Measurements from ENCODE around the gene WDR41. TPM values are rescaled to one million over a fixed set of nuclear protein-coding genes. Genes with fewer than 3 reads are reported as not detected.

The WDR41 gene
- polyA plus RNA-seq, 1 donor from 2014 or later = 87.6 TPM

DNA sequence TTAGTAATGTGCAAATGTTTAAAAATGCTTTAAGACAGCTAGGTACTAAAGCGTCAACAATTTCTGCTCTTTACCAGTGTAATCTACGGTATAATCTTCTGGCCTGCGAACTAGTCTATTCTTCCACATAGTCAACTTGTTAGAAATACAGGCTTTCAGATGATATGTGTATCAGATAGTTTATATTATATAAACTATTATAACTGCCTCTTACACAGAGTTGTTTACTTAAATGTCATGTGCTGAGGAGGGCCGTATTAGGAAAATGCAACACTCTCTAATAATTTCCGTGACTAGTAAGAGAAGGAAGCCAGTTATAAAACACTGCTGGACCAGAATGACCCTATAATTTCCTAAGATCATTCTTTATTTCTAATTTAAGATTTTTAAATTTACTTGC lies 63.6 kb downstream of the WDR41 start:
- no peak overlapping the region for H2AFZ ChIP-seq (ENCODE audit: low read depth, low read length)
- no peak overlapping the region for H3K4me2 ChIP-seq (ENCODE audit: low read length)
- no peaks in the 10 kb centered on the region for H3K27me3 ChIP-seq (ENCODE audit: insufficient read depth, low read depth, low read length)
- no peaks in the 10 kb centered on the region for H3K79me2 ChIP-seq (replicated peaks; ENCODE audit: insufficient read depth, low read length)
- H3K9ac ChIP-seq (ENCODE audit: low read length) = no peak overlapping the region
- no peaks in the 10 kb centered on the region for H3K36me3 ChIP-seq (ENCODE audit: insufficient read depth, low read length)
- H4K20me1 ChIP-seq (ENCODE audit: insufficient read depth) = no peaks in the 10 kb centered on the region
- no peaks in the 10 kb centered on the region for H3K9me3 ChIP-seq (ENCODE audit: low read length)
- TF ChIP-seq RAD21 (conservative IDR thresholded peaks at IDR 0.05) (no peak), EP300 (conservative IDR thresholded peaks at IDR 0.05; ENCODE audit: poor library complexity, severe bottlenecking) (no peak), SMC3 (conservative IDR thresholded peaks at IDR 0.05; ENCODE audit: poor library complexity) (no peak)
- H3K4me3 ChIP-seq (ENCODE audit: low read length) = no peak overlapping the region
- H3F3A ChIP-seq (ENCODE audit: insufficient read depth, low read length, poor library complexity, severe bottlenecking) = no peaks in the 10 kb centered on the region
- no peaks in the 10 kb centered on the region for H3K9me2 ChIP-seq (ENCODE audit: insufficient read depth, low read length)
- no peak overlapping the region for H3K27ac ChIP-seq (ENCODE audit: low read length)

DNA sequence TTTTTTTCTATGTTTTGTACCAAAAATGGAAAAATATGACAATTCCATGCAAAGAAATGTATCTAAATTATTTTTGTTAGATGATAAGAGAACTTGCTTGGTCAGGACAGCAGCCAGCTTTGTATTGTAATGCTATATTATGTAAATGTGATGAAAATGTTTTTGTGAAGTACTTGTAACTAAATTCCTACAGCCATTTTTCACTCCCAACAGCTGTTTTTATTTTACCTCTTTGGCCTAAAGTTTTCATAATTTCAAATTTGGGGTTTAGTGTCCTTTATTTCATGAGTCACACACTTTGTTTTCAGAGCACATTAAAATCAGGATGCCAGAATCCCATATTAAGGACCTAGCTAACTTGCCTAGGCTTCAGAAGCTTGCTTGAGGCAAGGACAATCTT lies 64.1 kb downstream of the WDR41 start:
- H3K36me3 ChIP-seq (ENCODE audit: insufficient read depth, low read length) = no peaks in the 10 kb centered on the region
- no peaks in the 10 kb centered on the region for H4K20me1 ChIP-seq (ENCODE audit: insufficient read depth)
- H3K4me3 ChIP-seq (ENCODE audit: low read length) = no peak overlapping the region
- H3K9ac ChIP-seq (ENCODE audit: low read length) = no peak overlapping the region
- no peaks in the 10 kb centered on the region for H3K79me2 ChIP-seq (replicated peaks; ENCODE audit: insufficient read depth, low read length)
- no peak overlapping the region for H3K27ac ChIP-seq (ENCODE audit: low read length)
- H3K27me3 ChIP-seq (ENCODE audit: insufficient read depth, low read depth, low read length) = no peaks in the 10 kb centered on the region
- no peaks in the 10 kb centered on the region for H3K9me3 ChIP-seq (ENCODE audit: low read length)
- no peaks in the 10 kb centered on the region for H3F3A ChIP-seq (ENCODE audit: insufficient read depth, low read length, poor library complexity, severe bottlenecking)
- no peak overlapping the region for H3K4me2 ChIP-seq (ENCODE audit: low read length)
- no peak overlapping the region for H2AFZ ChIP-seq (ENCODE audit: low read depth, low read length)
- TF ChIP-seq CTCF (IDR thresholded peaks at IDR 0.05; ENCODE audit: poor library complexity, severe bottlenecking) = no peak
- no peak for TF ChIP-seq EP300 (conservative IDR thresholded peaks at IDR 0.05; ENCODE audit: poor library complexity, severe bottlenecking)
- TF ChIP-seq POLR2AphosphoS5 (IDR thresholded peaks at IDR 0.05) = no peak
- no peak for TF ChIP-seq SMC3 (conservative IDR thresholded peaks at IDR 0.05; ENCODE audit: poor library complexity)
- TF ChIP-seq REST (IDR thresholded peaks at IDR 0.05; ENCODE audit: borderline replicate concordance) = no peak
- TF ChIP-seq MXI1 (conservative IDR thresholded peaks at IDR 0.05; ENCODE audit: poor library complexity, severe bottlenecking) = no peak
- no peak for TF ChIP-seq TAF1 (IDR thresholded peaks at IDR 0.05; ENCODE audit: low read depth)
- TF ChIP-seq RAD21 (conservative IDR thresholded peaks at IDR 0.05) = no peak
- TF ChIP-seq EZH2 (IDR thresholded peaks at IDR 0.05; ENCODE audit: borderline replicate concordance, insufficient read depth, low read length, poor library complexity, severe bottlenecking) = no peak
- H3K9me2 ChIP-seq (ENCODE audit: insufficient read depth, low read length) = no peaks in the 10 kb centered on the region

DNA sequence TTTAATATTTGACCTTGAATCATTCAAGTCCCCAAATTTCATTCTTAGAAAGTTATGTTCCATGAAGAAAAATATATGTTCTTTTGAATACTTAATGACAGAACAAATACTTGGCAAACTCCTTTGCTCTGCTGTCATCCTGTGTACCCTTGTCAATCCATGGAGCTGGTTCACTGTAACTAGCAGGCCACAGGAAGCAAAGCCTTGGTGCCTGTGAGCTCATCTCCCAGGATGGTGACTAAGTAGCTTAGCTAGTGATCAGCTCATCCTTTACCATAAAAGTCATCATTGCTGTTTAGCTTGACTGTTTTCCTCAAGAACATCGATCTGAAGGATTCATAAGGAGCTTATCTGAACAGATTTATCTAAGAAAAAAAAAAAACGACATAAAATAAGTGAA lies 65.4 kb downstream of the WDR41 start:
- Histone ChIP-seq H3K4me3 (ENCODE audit: low read length) (no peak overlapping the region), H3F3A (ENCODE audit: insufficient read depth, low read length, poor library complexity, severe bottlenecking) (no peaks in the 10 kb centered on the region), H3K36me3 (ENCODE audit: insufficient read depth, low read length) (no peaks in the 10 kb centered on the region), H3K9ac (ENCODE audit: low read length) (no peak overlapping the region), H3K9me2 (ENCODE audit: insufficient read depth, low read length) (no peaks in the 10 kb centered on the region), H3K27ac (ENCODE audit: low read length) (no peak overlapping the region), H2AFZ (ENCODE audit: low read depth, low read length) (no peak overlapping the region), H3K9me3 (ENCODE audit: low read length) (no peaks in the 10 kb centered on the region), H3K4me2 (ENCODE audit: low read length) (no peak overlapping the region), H3K27me3 (ENCODE audit: insufficient read depth, low read depth, low read length) (no peaks in the 10 kb centered on the region), H4K20me1 (ENCODE audit: insufficient read depth) (no peaks in the 10 kb centered on the region), H3K79me2 (replicated peaks; ENCODE audit: insufficient read depth, low read length) (no peaks in the 10 kb centered on the region)
- no peak for TF ChIP-seq SMC3 (conservative IDR thresholded peaks at IDR 0.05; ENCODE audit: poor library complexity)
- no peak for TF ChIP-seq EZH2 (IDR thresholded peaks at IDR 0.05; ENCODE audit: borderline replicate concordance, insufficient read depth, low read length, poor library complexity, severe bottlenecking)
- no peak for TF ChIP-seq MXI1 (conservative IDR thresholded peaks at IDR 0.05; ENCODE audit: poor library complexity, severe bottlenecking)
- no peak for TF ChIP-seq CTCF (IDR thresholded peaks at IDR 0.05; ENCODE audit: poor library complexity, severe bottlenecking)
